Mesendoderm (in vitro differentiated cells): ENCODE results near the gene SLC12A7.

ENCODE experiments used
- DNase-seq: peaks from one replicate; pipeline ENCODE4 v3.0.0; 2013
- H2AK5ac ChIP-seq: 2 replicates; pipeline ENCODE4 v1.6.1; 2013; ENCODE audit warnings: low read length, inconsistent platforms
- H2BK120ac ChIP-seq: 2 replicates; pipeline ENCODE4 v1.6.1; 2013; ENCODE audit warnings: low read depth, mild to moderate bottlenecking, low read length, moderate library complexity, mixed read lengths
- H2BK15ac ChIP-seq: replicated peaks from 2 replicates; pipeline ENCODE4 v1.6.1; 2013; ENCODE audit warnings: low read depth, mild to moderate bottlenecking, moderate library complexity
- H2BK5ac ChIP-seq: 2 replicates; pipeline ENCODE4 v1.6.1; 2013; ENCODE audit warnings: low read length, inconsistent platforms
- H3K18ac ChIP-seq: 2 replicates; pipeline ENCODE4 v1.6.1; 2013; ENCODE audit warnings: mild to moderate bottlenecking, low read length, mixed read lengths
- H3K23ac ChIP-seq: one replicate; pipeline ENCODE4 v1.6.1; 2013; ENCODE audit warnings: low read length
- H3K27ac ChIP-seq: 2 replicates; pipeline ENCODE4 v1.5.1; 2013; ENCODE audit warnings: low read depth, mild to moderate bottlenecking, inconsistent platforms, low read length, moderate library complexity
- H3K27me3 ChIP-seq: 2 replicates; pipeline ENCODE4 v1.6.1; 2013; ENCODE audit warnings: low read length, control low read depth, mild to moderate bottlenecking, inconsistent platforms; ENCODE audit not compliant: insufficient read depth, poor library complexity
- H3K36me3 ChIP-seq: 2 replicates; pipeline ENCODE4 v1.6.1; 2013; ENCODE audit warnings: low read length, inconsistent platforms; ENCODE audit not compliant: control insufficient read depth, insufficient read depth
- H3K4ac ChIP-seq: one replicate; pipeline ENCODE4 v1.6.1; 2013; ENCODE audit warnings: low read depth, mild to moderate bottlenecking, low read length, moderate library complexity
- H3K4me1 ChIP-seq: 2 replicates; pipeline ENCODE4 v1.6.1; 2013; ENCODE audit warnings: low read depth, low read length, inconsistent platforms; ENCODE audit not compliant: control insufficient read depth
- H3K4me2 ChIP-seq: 2 replicates; pipeline ENCODE4 v1.6.1; 2013; ENCODE audit warnings: low read length
- H3K4me3 ChIP-seq: 2 replicates; pipeline ENCODE4 v1.5.1; 2013; ENCODE audit warnings: mild to moderate bottlenecking, low read length
- H3K56ac ChIP-seq: one replicate; pipeline ENCODE4 v1.6.1; 2013; ENCODE audit warnings: low read length
- H3K79me1 ChIP-seq: 2 replicates; pipeline ENCODE4 v1.6.1; 2013; ENCODE audit warnings: low read length, inconsistent platforms
- H3K79me2 ChIP-seq: 2 replicates; pipeline ENCODE4 v1.6.1; 2013; ENCODE audit warnings: mild to moderate bottlenecking, low read length; ENCODE audit not compliant: control insufficient read depth, insufficient read depth
- H3K9ac ChIP-seq: 2 replicates; pipeline ENCODE4 v1.6.1; 2013; ENCODE audit warnings: low read length, inconsistent platforms
- H4K5ac ChIP-seq: one replicate; pipeline ENCODE4 v1.6.1; 2013; ENCODE audit warnings: low read length
- H4K8ac ChIP-seq: one replicate; pipeline ENCODE4 v1.6.1; 2013; ENCODE audit warnings: low read depth, mild to moderate bottlenecking, control low read depth, low read length, moderate library complexity
- WGBS: extraction: QIAGEN DNeasy Blood & Tissue Kit; methylation state at CpG from one replicate; pipeline ENCODE4 v1.1.7; 2013; ENCODE audit warnings: low lambda C conversion rate, missing lambda C conversion rate; ENCODE audit not compliant: insufficient coverage; ENCODE audit errors: extremely low coverage; 5-methylcytosine and 5-hydroxymethylcytosine counted together

The SLC12A7 gene

DNA sequence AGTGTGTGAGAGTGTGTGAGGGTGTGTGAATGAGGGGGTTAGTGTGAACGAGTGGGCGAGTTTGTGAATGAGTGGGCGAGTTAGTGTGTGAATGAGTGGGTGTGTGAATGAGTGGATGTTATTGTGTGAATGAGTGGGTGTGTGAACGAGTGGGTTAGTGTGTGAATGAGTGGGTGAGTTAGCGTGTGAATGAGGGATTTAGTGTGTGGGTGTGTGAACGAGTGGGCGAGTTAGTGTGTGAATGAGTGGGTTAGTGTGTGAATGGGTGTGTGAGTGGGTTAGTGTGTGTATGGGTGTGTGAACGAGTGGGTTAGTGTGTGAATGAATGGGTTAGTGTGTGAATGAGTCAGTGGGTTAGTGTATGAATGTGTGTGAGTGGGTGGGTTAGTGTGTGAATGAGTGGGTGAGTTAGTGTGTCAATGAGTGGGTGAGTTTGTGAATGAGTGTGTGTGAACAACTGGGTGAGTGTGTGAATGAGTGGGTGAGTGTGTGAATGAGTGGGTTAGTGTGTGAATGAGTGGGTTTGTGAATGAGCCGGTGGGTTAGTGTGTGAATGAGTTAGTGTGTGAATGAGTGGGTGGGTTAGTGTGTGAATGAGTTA lies 65.8 kb downstream of the SLC12A7 start:
- H4K5ac ChIP-seq = no peak overlapping the region
- no peak overlapping the region for H4K8ac ChIP-seq
- H3K27me3 ChIP-seq = no peaks in the 10 kb centered on the region
- no peaks in the 10 kb centered on the region for H3K79me1 ChIP-seq
- no peaks in the 10 kb centered on the region for H3K79me2 ChIP-seq
- H3K9ac ChIP-seq = no peak overlapping the region
- no peak overlapping the region for H3K4ac ChIP-seq
- no peak overlapping the region for H2AK5ac ChIP-seq
- H2BK5ac ChIP-seq = no peak overlapping the region
- no peaks in the 10 kb centered on the region for H3K4me1 ChIP-seq
- no peaks in the 10 kb centered on the region for H3K36me3 ChIP-seq
- WGBS = 100% methylated on average over 9 of the region's 9 CpGs
- H2BK120ac ChIP-seq = no peak overlapping the region
- no peak overlapping the region for H3K4me2 ChIP-seq
- DNase-seq = no peak
- no peak overlapping the region for H3K23ac ChIP-seq
- no peak overlapping the region for H3K56ac ChIP-seq
- H2BK15ac ChIP-seq = no peak overlapping the region
- H3K4me3 ChIP-seq = no peak overlapping the region
- H3K18ac ChIP-seq = no peak overlapping the region
- H3K27ac ChIP-seq = no peak overlapping the region

DNA sequence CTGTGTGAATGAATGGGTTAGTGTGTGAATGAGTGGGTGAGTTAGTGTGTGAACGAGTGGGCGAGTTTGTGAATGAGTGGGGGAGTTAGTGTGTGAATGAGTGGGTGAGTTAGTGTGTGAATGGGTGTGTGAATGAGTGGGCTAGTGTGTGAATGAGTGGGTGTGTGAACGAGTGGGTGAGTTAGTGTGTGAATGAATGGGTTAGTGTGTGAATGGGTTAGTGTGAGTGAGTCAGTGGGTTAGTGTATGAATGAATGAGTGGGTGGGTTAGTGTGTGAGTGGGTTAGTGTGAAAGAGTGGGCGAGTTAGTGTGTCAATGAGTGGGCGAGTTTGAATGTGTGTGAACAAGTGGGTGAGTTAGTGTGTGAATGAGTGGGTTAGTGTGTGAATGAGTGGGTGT lies 67.7 kb downstream of the SLC12A7 start:
- H3K56ac ChIP-seq = no peak overlapping the region
- H3K4me3 ChIP-seq = no peak overlapping the region
- H4K5ac ChIP-seq = no peak overlapping the region
- WGBS = 100% methylated on average over 5 of the region's 5 CpGs
- H3K4me1 ChIP-seq = no peaks in the 10 kb centered on the region
- H3K4ac ChIP-seq = no peak overlapping the region
- H3K27me3 ChIP-seq = no peaks in the 10 kb centered on the region
- no peak overlapping the region for H2BK5ac ChIP-seq
- H2BK15ac ChIP-seq = no peak overlapping the region
- no peak overlapping the region for H4K8ac ChIP-seq
- no peak overlapping the region for H2AK5ac ChIP-seq
- no peaks in the 10 kb centered on the region for H3K79me2 ChIP-seq
- no peak overlapping the region for H3K9ac ChIP-seq
- H3K27ac ChIP-seq = no peak overlapping the region
- H3K4me2 ChIP-seq = no peak overlapping the region
- no peak for DNase-seq
- no peaks in the 10 kb centered on the region for H3K79me1 ChIP-seq
- no peak overlapping the region for H3K18ac ChIP-seq
- H2BK120ac ChIP-seq = no peak overlapping the region
- no peaks in the 10 kb centered on the region for H3K36me3 ChIP-seq
- H3K23ac ChIP-seq = no peak overlapping the region

DNA sequence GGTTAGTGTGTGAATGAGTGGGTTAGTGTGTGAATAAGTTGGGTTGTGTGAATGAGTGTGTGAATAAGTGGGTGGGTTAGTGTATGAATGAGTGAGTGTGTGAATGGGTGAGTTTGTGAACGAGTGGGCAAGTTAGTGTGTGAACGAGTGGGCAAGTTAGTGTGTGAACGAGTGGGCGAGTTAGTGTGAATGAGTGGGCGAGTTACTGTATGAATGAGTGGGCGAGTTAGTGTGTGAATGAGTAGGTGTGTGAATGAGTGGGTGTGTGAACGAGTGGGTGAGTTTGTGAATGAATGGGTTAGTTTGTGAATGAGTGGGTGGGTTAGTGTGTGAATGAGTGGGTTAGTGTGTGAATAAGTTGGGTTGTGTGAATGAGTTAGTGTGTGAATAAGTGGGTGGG lies 68.5 kb downstream of the SLC12A7 start:
- H3K27me3 ChIP-seq = no peaks in the 10 kb centered on the region
- H4K8ac ChIP-seq = no peak overlapping the region
- H2BK15ac ChIP-seq = no peak overlapping the region
- H3K4me2 ChIP-seq = no peak overlapping the region
- H3K36me3 ChIP-seq = no peaks in the 10 kb centered on the region
- H3K23ac ChIP-seq = no peak overlapping the region
- no peak overlapping the region for H2AK5ac ChIP-seq
- H3K79me2 ChIP-seq = no peaks in the 10 kb centered on the region
- H3K79me1 ChIP-seq = no peaks in the 10 kb centered on the region
- H3K4ac ChIP-seq = no peak overlapping the region
- no peak overlapping the region for H3K18ac ChIP-seq
- 100% methylated on average over 7 of the region's 7 CpGs for WGBS
- no peak overlapping the region for H4K5ac ChIP-seq
- no peak overlapping the region for H3K9ac ChIP-seq
- H2BK120ac ChIP-seq = no peak overlapping the region
- no peak overlapping the region for H2BK5ac ChIP-seq
- no peaks in the 10 kb centered on the region for H3K4me1 ChIP-seq
- no peak overlapping the region for H3K27ac ChIP-seq
- H3K56ac ChIP-seq = no peak overlapping the region
- no peak for DNase-seq
- H3K4me3 ChIP-seq = no peak overlapping the region

DNA sequence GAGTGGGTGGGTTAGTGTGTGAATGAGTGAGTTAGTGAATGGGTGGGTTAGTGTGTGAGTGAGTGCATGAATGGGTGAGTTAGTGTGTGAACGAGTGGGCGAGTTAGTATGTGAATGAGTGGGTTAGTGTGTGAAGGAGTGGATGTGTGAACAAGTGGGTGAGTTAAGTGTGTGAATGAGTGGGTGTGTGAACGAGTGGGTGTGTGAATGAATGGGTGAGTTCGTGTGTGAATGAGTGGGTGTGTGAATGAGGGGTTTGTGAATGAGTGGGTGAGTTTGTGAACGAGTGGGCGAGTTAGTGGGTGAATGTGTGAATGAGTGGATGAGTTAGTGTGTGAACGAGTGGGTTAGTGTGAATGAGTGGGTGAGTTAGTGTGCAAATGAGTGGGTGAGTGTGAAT lies 69.2 kb downstream of the SLC12A7 start:
- Histone ChIP-seq H4K5ac (no peak overlapping the region), H3K79me2 (no peaks in the 10 kb centered on the region), H3K36me3 (no peaks in the 10 kb centered on the region), H3K23ac (no peak overlapping the region), H2AK5ac (no peak overlapping the region), H3K27me3 (no peaks in the 10 kb centered on the region), H3K27ac (no peak overlapping the region), H2BK5ac (no peak overlapping the region), H3K4me2 (no peak overlapping the region), H3K4me3 (no peak overlapping the region), H2BK120ac (no peak overlapping the region), H3K79me1 (no peaks in the 10 kb centered on the region), H3K18ac (no peak overlapping the region), H4K8ac (no peak overlapping the region), H2BK15ac (no peak overlapping the region), H3K9ac (no peak overlapping the region), H3K56ac (no peak overlapping the region), H3K4ac (no peak overlapping the region), H3K4me1 (no peaks in the 10 kb centered on the region)
- WGBS = 100% methylated on average over 7 of the region's 7 CpGs
- DNase-seq = no peak

DNA sequence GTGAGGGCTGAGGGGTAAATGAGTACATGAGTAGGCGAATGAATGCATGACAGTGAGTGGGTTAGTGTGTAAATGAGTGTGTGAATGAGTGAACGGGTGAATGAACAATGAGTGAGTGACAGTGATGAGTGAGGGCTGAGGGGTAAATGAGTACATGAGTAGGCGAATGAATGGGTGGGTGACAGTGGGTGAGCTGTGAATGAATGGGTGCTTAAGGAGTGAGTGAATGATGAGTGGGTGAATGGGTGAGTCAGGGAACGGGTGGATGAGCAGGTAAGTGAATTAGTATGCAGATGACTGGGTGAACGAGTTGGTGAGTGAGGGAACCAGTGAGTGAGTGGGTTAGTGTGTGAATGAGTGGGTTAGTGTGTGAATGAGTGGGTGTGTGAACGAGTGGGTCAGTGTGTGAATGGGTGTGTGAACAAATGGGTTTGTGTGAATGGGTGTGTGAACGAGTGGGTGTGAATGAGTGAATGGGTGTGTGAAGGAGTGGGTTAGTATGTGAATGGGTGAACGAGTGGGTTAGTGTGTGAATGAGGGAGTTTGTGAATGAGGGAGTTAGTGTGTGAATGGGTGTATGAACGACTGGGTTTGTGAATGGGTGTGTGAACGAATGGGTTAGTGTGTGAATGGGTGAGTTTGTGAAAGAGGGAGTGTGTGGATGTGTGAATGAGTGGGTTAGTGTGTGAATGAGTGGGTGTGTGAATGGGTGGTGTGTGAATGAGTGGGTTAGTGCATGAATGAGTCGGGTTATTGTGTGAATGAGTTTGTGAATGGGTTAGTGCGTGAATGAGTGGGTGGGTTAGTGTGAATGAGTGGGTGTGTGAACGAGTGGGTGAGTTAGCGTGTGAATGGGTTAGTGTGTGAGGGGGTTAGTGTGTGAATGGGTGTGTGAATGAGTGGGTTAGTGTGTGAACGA lies 70.4 kb downstream of the SLC12A7 start:
- H2AK5ac ChIP-seq = no peak overlapping the region
- H3K27ac ChIP-seq = no peak overlapping the region
- no peak overlapping the region for H3K4me3 ChIP-seq
- no peak overlapping the region for H3K23ac ChIP-seq
- H2BK15ac ChIP-seq = no peak overlapping the region
- no peak overlapping the region for H3K56ac ChIP-seq
- no peaks in the 10 kb centered on the region for H3K79me1 ChIP-seq
- H4K8ac ChIP-seq = no peak overlapping the region
- H3K79me2 ChIP-seq = no peaks in the 10 kb centered on the region
- no peaks in the 10 kb centered on the region for H3K4me1 ChIP-seq
- H3K4ac ChIP-seq = no peak overlapping the region
- no peak overlapping the region for H4K5ac ChIP-seq
- H3K36me3 ChIP-seq = no peaks in the 10 kb centered on the region
- H2BK120ac ChIP-seq = no peak overlapping the region
- H3K27me3 ChIP-seq = no peaks in the 10 kb centered on the region
- H3K18ac ChIP-seq = no peak overlapping the region
- no peak overlapping the region for H3K9ac ChIP-seq
- no peak for DNase-seq
- no peak overlapping the region for H2BK5ac ChIP-seq
- WGBS = 100% methylated on average over 12 of the region's 15 CpGs
- H3K4me2 ChIP-seq = no peak overlapping the region
